ENCODE measurements around the gene TCERG1L.

TCERG1L gene

GRCh38 chr10:131207176-131207575 lies 104.3 kb downstream of the TCERG1L start:
- no peak for DNase-seq (ENCODE audit: low read depth)

DNA sequence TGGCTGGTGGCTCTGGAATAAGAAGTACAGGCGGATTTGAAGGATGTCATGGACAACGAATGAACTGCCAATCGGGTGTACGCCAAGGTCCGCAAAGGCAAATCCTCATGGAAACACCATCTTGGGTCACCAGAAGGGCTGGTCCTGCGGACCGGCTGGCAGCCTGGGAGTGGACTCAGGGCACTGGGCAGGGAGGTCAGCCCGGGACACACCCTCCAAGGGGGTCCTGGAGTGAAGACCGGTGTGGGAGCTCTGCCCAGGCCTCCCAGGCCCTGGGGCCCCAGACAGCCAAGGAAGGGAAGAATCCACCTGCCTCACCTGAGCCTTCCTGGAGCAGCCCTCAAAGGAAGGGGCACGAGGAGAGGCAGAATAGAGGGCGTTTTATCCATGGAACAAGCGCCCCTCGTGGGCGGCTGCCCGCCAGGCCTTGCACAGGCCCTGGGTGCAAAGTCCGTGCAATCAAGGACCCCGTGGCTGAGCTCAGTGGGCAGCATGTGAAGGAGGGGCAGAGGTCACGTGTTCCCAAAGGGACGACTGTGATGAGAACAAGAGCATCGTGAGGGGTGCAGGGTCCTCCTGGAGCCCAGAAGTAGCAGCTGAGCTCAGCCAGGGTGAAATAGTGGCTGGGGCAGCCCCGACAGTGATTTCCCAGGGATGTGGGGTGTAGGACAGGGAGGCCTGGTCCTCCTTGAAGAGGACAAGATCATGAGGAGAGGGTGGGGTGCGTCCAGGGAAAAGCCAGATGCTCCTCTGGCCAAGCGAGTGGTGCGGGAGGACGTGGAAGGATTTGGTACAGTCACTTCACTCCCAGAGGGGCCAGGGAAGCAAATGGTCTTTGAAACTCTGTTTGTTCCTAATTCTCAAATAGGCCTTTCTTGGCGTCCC lies 105.2 kb downstream of the TCERG1L start:
- DNase-seq (ENCODE audit: low read depth), result no peak

GRCh38 chr10:131205556-131205955 lies 106.0 kb downstream of the TCERG1L start:
- DNase-seq (ENCODE audit: low read depth), result no peak

GRCh38 chr10:131204406-131205152 lies 106.9 kb downstream of the TCERG1L start:
- DNase-seq (ENCODE audit: low read depth), result no peak

DNA sequence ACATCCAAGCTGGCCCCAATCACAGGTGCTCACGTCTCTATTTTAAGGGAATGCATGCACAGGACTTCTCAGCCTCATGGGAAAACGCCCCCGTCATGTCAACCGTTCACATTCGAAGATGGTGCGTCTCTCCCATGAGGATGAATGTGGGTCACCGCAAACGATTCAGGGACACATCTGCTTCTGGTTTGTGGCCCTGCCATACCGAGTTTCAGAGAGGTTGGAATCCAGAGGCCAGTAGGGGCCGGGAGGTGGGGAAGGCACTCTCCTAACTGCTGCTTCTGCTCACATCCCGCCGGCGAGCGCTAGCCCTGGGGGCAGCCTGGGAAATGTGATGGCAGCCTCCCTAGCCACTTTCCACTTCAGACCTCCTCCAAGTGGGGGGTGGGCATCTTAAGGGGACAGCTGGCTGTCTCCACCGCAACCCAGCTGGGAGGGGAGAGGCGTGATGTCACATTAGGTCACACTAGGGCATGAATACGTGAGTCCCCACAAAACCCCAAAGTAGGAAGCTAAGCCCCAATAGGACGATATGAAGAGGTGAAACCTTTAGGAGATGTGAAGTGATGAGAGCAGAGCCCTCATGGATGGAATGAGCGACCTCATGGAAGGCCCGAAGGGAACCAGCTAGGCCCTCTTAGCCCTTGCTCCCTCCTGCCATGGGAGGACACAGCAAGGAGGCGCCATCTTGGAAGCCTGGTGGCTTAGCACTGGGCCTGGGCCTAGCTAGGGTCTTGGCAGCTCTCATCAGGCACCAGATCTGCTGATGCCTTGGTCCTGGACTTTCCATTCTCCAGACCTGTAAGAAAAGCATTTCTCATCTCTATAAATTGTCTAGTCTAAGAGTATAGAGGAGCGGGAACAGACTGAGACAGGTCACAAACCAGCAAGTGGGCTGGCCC lies 107.8 kb downstream of the TCERG1L start:
- no peak for DNase-seq (ENCODE audit: low read depth)

- no peak for DNase-seq (ENCODE audit: low read depth)
These were observed 108.5 kb downstream of the TCERG1L start for GRCh38 chr10:131202990-131203389.

DNA sequence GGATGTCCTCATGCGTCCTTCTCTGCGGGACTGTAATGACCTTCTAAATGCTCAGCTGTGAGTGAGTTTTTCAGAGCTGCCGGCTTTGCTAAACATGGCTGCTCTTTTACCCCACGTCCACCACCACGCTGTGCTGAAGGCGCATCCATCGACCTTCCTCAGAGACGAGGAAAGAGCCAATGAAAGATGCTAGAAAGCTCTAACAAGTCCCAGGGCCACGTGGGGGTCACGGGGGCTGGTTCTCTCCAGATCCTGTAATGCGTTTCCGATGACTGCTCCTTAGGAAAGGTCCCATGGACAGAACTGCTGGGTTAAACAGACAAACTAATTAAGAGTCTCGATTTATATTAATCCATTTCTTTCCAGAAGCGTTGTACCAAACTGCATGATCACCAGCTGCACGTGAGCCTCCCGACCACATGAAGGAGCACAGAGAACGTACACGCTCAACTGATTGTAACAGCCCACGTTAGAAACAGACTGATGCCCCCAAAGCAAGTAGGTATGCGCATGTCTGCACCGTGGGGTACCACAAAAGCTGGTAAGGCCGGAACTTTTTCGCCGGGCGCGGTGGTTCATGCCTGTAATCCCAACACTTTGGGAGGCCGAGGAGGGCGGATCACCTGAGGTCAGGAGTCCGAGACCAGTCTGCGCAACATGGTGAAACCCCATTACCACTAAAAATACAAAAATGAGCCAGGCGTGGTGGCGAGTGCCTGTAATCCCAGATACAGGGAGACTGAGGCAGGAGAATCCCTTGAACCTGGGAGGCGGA lies 109.6 kb downstream of the TCERG1L start:
- DNase-seq (ENCODE audit: low read depth), result no peak

GRCh38 chr10:131200856-131201470 lies 110.6 kb downstream of the TCERG1L start:
- no peak for DNase-seq (ENCODE audit: low read depth)

GRCh38 chr10:131199646-131200045 lies 111.9 kb downstream of the TCERG1L start:
- no peak for DNase-seq (ENCODE audit: low read depth)

DNA sequence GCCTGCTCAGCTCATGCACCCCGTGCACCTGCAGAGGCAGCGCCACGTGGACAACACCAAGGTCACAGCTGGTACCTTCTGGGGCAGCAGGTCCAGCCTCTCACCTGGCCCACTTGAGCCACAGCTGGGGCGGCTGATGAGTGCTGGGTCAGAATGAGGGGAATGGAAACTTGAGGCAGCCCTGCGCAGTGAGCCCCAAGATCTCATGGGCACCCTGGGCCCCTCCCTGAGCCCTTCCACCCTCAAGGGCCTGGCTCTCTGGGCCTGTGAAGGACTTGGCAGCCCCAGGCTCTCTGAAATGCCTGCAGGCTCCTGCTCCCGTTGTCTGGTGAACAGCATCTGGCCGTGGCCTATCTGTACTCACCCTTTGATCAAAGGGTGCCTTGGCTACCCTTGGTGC lies 112.7 kb downstream of the TCERG1L start:
- DNase-seq (ENCODE audit: low read depth), result no peak

DNA sequence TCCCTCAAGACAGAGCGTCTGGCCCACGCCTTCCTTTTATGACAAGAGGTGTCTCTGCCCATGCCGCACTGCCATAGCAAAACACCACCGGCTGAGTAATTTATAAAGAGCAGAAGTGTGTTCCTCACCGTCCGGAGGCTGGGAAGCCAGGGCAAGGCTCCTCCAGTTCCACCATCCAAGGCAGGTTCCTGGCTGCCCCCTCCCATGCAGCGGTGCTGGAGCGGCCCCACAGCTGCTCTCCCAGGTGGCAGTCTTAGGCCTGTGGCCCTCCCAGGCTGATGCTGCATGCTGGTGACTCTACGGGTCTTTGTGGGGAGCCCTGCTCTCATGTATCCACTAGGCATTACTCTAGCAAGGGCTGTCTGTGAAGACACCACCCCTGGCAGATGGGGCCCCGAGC lies 113.1 kb downstream of the TCERG1L start:
- DNase-seq (ENCODE audit: low read depth), result no peak

- no peak for DNase-seq (ENCODE audit: low read depth)
These were observed 115.2 kb downstream of the TCERG1L start for GRCh38 chr10:131196176-131196885.

DNA sequence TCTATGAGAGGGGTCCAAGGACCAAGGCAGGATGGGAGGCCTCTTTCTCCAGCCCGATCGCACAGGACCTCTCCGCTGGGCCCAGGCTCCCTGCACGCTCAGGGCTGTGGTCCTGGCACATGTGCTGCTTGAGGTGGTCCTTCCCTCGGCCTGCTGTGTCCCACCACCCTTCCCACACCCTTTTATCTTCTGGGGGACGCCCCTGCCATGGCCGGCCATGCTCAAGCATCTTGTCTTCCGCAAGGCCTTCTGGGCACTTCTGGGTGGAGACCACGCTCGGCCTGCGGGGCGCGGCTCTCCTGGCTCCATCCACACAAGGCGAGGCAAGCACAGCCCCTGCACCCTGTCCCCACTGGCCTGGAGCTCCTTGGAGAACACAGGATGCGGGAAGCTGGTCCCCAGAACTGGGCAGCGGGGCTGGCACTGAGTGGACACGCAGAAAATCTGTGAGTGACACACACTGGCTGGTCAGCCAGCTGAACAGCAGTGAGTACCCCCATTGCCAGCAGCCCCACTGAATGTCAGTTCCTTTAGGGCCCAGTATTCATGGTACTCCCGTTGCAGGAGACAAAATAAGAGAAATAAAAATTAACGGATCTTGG lies 115.9 kb downstream of the TCERG1L start:
- no peak for DNase-seq (ENCODE audit: low read depth)

GRCh38 chr10:131195116-131195515 lies 116.4 kb downstream of the TCERG1L start:
- DNase-seq (ENCODE audit: low read depth), result no peak

DNA sequence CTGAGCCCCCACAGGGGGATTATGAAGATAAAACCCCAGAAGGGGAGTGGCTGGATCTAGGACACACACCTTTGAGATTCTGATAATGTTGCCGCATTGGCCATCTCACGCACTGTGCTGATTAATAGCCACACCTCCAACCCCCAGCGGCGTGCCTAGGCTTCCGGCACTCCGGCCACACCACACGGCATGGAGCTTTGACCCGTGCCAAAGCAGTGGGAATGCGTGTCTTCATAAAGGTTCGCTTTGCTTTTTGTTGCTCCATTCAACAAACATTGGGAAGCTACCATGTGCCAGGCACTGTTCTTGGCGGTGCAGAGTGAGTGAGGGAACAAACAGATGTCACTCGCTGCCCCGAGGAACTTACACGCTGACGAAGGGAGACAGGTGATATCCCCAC lies 117.6 kb downstream of the TCERG1L start:
- no peak for DNase-seq (ENCODE audit: low read depth)

DNA sequence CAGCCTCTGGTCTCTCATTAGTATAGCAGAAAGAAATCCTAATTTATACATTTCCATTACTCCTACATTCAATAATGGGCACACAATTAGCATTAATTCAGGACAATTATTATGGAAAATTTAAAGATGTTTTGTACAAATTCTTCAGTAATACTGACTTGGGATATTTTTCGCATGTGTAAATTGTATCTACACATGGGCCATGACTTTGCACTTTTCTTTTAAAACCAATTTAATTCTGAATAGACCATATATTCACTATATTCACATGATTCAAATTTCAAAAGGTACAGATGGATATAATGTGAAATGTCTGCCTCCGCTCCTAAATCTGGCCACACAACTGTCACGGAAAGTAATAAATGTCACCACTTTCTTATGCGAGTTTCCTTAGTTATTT lies 123.0 kb downstream of the TCERG1L start:
- DNase-seq (ENCODE audit: low read depth), result no peak

DNA sequence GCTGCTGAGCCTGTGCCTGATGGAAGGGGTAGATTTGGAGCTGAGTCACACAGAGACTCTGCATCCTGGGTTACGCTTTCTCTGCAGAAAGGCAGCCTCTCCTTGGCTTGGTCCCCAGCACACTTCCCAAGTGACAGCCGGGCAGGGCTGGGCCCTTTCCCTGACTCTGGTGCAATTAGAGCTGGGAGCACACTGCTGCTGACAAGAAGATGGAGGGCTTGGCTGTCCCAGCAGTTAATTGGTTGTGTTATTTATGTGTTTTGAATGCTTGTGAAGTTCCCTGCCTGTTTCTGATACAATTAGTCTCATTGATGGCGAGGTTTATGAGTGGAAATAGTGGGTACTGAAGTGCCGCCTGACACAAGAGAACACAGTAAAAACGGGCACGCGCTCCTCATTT lies 123.6 kb downstream of the TCERG1L start:
- DNase-seq (ENCODE audit: low read depth), result no peak

- no peak for DNase-seq (ENCODE audit: low read depth)
These were observed 124.2 kb downstream of the TCERG1L start for GRCh38 chr10:131187274-131187673.

GRCh38 chr10:131186547-131187253 lies 124.8 kb downstream of the TCERG1L start:
- no peak for DNase-seq (ENCODE audit: low read depth)

Measured in non-pigmented ciliary epithelial cell (primary cell).